Small intestine (tissue), 7 donors: Measurements from ENCODE around the gene PCGF1. TPM values are rescaled to one million over a fixed set of nuclear protein-coding genes. Genes with fewer than 3 reads are reported as not detected.
"Not testable (repeated sequence)": the region's sequence is repeated elsewhere in the genome, so short reads cannot be mapped to it uniquely, and the experiment has no call there.

Experiments used
- DNase-seq, 2 donors: peaks; one replicate each; pipeline versions ENCODE4 v3.0.0 to v3.0.0-alpha.2; 2013
- FAIRE-seq: peaks from 2 replicates; lab custom pipeline; 2012; peaks lifted over from hg19 to GRCh38; lab: Jason Lieb, UNC
- H3K27ac ChIP-seq, 3 donors: one replicate each; pipeline ENCODE4 v1.5.1; 2013; ENCODE audit warnings: low read length in 2 of 3, mild to moderate bottlenecking in 2 of 3, control low read depth in 1 of 3, inconsistent platforms in 1 of 3, low read depth in 1 of 3, moderate library complexity in 1 of 3
- H3K27me3 ChIP-seq, 3 donors: one replicate each; pipeline ENCODE4 v1.6.1; 2013; ENCODE audit warnings: low read length in 3 of 3, inconsistent platforms in 1 of 3; ENCODE audit not compliant: control insufficient read depth in 3 of 3, insufficient read depth in 3 of 3
- H3K36me3 ChIP-seq, 3 donors: one replicate each; pipeline ENCODE4 v1.6.1; 2013; ENCODE audit warnings: low read length in 3 of 3, inconsistent platforms in 1 of 3, low read depth in 1 of 3, mild to moderate bottlenecking in 1 of 3, moderate library complexity in 1 of 3; ENCODE audit not compliant: control insufficient read depth in 3 of 3, insufficient read depth in 2 of 3
- H3K4me1 ChIP-seq, 3 donors: one replicate each; pipeline ENCODE4 v1.6.1; 2013; ENCODE audit warnings: low read length in 2 of 3, inconsistent platforms in 1 of 3, low read depth in 1 of 3, mild to moderate bottlenecking in 1 of 3, moderate library complexity in 1 of 3; ENCODE audit not compliant: control insufficient read depth in 3 of 3, insufficient read depth in 2 of 3
- H3K4me3 ChIP-seq, 3 donors: one replicate each; pipeline ENCODE4 v1.5.1; 2013; ENCODE audit warnings: low read length in 3 of 3, control low read depth in 1 of 3, inconsistent platforms in 1 of 3, low read depth in 1 of 3, mild to moderate bottlenecking in 1 of 3, moderate library complexity in 1 of 3
- H3K9me3 ChIP-seq, 2 donors: one replicate each; pipeline ENCODE4 v1.6.1; 2013; ENCODE audit warnings: low read depth in 1 of 2, low read length in 1 of 2; ENCODE audit not compliant: control insufficient read depth in 2 of 2, insufficient read depth in 1 of 2
- WGBS, 3 donors: extraction: QIAGEN DNeasy Blood & Tissue Kit; methylation state at CpG; one replicate each; pipeline ENCODE4 v1.1.7; 2013; 5-methylcytosine and 5-hydroxymethylcytosine counted together
- polyA plus RNA-seq, 4 donors: library from polyadenylated mRNA; stranded (reverse) in 3 of 4; unstranded in 1 of 4; fragments of 200-250 nt in 3 of 4; fragments of 120-200 nt in 1 of 4; gene quantifications; one replicate each; pipeline versions ENCODE4 v1.2.1 to v1.2.3, GENCODE V29; 2013
- donor health status: healthy with polysubstance abuse.
- donor health status: control.
- donor health status: control.
- donor health status: Bipolar disorder and iron deficiency.
- donor health status: healthy.

Gene PCGF1
- polyA plus RNA-seq, 4 donors, result 13.2 to 23.5 (median 18.8) TPM

DNA sequence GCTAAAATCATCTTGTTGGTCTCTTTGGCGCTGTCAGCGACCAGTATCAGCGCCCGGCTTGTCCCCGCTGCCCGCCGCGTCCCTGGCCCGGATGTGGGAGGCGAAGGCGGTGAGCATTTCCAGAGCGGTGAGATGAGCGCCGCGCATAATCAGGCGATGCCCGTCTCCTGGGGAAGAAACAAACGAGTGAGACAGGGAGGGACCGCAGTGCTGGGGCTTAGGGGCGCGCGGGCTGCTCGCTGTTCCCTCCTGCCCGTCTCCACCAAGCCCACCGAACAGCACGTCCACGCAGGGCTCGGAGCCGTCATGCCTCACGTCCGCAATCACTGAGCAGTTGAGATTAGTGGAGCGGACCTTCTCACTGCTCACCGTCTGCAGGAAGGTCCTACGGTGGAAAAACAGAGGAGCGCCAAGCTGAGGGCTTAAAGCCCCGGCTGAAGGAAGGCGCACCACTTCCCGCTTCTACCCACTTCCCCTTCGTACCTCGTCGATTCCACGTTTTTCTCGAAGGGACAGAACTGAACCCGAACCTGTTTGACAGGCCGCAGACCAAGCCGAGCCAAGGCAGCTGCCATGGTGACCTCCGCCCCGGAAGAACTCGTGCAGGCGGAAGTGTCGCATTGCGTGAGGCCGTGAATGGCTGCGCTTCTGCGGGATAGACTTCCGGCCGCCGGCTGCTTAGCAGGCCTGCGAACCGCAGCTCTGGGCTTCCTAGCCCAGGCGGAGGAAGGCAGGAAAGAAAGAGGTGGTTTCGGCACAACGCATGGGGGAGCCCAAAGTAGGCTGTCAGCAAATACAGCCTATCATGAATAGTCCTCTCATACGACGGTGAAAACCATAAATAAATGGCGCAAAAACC, 35.2 kb downstream of the PCGF1 start, which contains the start of gene MRPL53:
Gene MRPL53, minus strand, starts transcription at position 595 of the 859 bp plus-strand sequence. Its CDS starts 20 bp downstream, at position 575.
- DNase-seq (peak; percentile 93 to 97), FAIRE-seq (no peak)
- H3K9me3 ChIP-seq, result no peaks in the 10 kb centered on the region
- peak within 1 kb of the TSS; percentile 52 to 73 (median 56) for H3K4me3 ChIP-seq
- H3K27ac ChIP-seq, result peak within 1 kb of the TSS; percentile 76 to 96 (median 91)
- WGBS, 3 donors, result 0 to 1% (median 0%) methylated on average over 65 to 66 of the region's 66 CpGs
- peaks cover 1 to 30% (median 2%) of the 10 kb centered on the region in 3 donors for H3K36me3 ChIP-seq
- H3K27me3 ChIP-seq, result no peaks in the 10 kb centered on the region
- H3K4me1 ChIP-seq, result peaks cover 0 to 17% (median 1%) of the 10 kb centered on the region in 3 donors

DNA sequence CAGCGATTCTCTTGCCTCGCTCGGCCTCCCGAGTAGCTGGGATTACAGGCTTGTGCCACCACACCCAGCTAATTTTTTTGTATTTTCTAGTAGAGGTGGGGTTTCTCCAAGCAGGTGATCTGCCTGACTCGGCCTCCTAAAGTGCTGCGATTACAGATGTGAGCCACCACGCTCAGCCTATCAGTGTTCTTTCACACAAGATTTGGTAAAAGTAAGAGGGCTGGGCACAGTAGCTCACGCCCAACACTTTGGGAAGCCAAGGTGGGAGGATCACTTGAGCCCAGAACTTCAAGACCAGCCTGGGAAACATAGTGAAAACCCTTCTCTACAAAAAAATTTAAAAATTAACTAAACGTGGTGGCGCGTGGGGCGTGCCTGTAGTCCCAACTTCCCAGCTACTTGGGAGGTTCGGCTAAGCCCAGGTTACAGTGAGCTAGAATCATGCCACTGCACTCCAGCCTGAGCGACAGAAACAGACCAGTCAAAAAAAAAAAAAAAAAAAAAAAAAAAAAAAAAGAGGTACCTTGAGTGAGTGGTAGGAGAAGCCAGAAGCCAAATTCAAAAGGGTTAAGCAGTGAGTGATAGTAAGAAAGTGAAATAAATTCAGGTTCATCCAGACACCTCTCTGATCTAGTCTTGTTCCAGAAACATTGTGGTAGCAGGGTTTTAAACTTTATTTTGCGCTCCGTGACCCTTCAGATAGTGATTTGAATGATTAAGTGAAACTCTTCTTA, 36.0 kb downstream of the PCGF1 start:
- DNase-seq (no peak), FAIRE-seq (no peak)
- Histone ChIP-seq H3K27me3 (no peaks in the 10 kb centered on the region), H3K27ac (peak overlapping the region; percentile 76 to 96 (median 91)), H3K4me3 (peak overlapping the region; percentile 52 to 73 (median 56)), H3K9me3 (no peaks in the 10 kb centered on the region), H3K4me1 (peaks cover 0 to 12% (median 1%) of the 10 kb centered on the region in 3 donors), H3K36me3 (peaks cover 0 to 27% (median 2%) of the 10 kb centered on the region in 3 donors)
- WGBS, 3 donors, result 21 to 55% (median 37%) methylated on average over 16 of the region's 16 CpGs

DNA sequence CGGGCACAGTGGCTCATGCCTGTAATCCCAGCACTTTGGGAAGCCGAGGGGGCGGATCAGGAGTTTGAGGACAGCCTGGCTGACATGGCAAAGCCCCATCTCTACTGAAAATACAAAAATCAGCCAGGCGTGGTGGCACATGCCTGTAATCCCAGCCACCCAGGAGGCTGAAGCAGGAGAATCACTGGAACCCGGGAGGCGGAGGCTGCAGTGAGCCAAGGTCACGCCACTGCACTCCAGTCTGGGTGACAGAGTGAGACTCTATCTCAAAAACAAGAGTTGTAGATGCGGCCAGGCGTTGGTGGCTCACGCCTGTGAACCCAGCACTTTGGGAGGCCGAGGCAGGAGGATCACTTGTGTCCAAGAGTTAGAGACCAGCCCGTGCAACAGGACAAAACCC, 36.8 kb downstream of the PCGF1 start:
- not testable (repeated sequence) for H3K9me3 ChIP-seq, DNase-seq, H3K4me3 ChIP-seq, FAIRE-seq, H3K27ac ChIP-seq, H3K27me3 ChIP-seq
- Histone ChIP-seq H3K36me3 (peaks cover 0 to 22% (median 2%) of the 10 kb centered on the region in 3 donors), H3K4me1 (peaks cover 0 to 11% (median 1%) of the 10 kb centered on the region in 3 donors)
- WGBS, 3 donors, result 89 to 92% (median 92%) methylated on average over 12 of the region's 12 CpGs

DNA sequence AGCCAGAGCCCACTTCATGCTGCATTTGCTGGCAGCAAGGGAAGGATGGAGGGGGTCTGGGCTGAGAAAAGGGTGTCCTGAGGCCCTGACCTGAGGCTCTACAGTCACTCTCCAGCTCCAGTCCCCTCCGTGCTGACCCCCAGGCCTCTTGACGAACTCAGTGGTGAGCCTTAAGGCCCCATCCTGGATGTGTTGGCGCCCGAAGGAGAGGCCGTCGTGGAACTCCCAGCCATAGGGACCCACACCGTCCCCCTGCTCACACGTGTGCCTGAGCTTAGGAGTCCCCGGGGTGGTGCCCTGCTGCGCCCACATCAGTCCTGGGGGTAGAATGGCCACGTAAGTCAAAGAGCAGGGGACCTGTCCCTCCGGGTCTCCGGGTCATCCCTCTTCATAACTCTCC, 43.1 kb downstream of the PCGF1 start:
- Histone ChIP-seq H3K4me1 (peaks cover 0 to 22% (median 4%) of the 10 kb centered on the region in 3 donors), H3K4me3 (peak overlapping the region; percentile 76 to 98 (median 95)), H3K27ac (peak overlapping the region; percentile 84 to 95 (median 85)), H3K36me3 (peaks cover 3 to 34% (median 7%) of the 10 kb centered on the region in 3 donors), H3K27me3 (no peaks in the 10 kb centered on the region), H3K9me3 (no peaks in the 10 kb centered on the region)
- peak in 1 of 2 donors; percentile 48 for DNase-seq
- FAIRE-seq, result no peak
- WGBS, 3 donors, result 1 to 6% (median 3%) methylated on average over 13 of the region's 13 CpGs

DNA sequence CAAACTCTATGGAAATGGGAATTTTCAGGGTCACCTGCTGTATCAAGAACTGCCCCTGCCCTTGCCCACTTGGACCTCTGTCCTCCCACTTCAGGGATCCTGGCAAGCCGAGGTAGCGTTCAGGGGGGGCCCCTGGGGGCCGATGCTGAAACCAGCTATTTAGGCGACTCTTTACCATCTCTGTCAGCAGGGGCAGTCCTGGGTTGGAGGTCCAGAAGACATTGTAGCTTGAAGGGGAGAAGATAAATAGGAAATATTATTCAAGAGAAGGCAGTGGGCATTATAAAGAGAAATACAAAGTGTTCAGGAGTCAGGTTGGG, 44.7 kb downstream of the PCGF1 start:
- H3K4me1 ChIP-seq, result peaks cover 0 to 28% (median 4%) of the 10 kb centered on the region in 3 donors
- 33 to 71% (median 70%) methylated on average over 4 of the region's 4 CpGs for whole genome bisulfite sequencing, 3 donors
- no peaks in the 10 kb centered on the region for H3K27me3 ChIP-seq
- H3K4me3 ChIP-seq, result peak overlapping the region in 1 of 3 donors; percentile 0
- FAIRE-seq (no peak), DNase-seq (no peak)
- peaks cover 3 to 34% (median 7%) of the 10 kb centered on the region in 3 donors for H3K36me3 ChIP-seq
- H3K27ac ChIP-seq, result peak overlapping the region; percentile 53 to 93 (median 71)
- H3K9me3 ChIP-seq, result no peaks in the 10 kb centered on the region

DNA sequence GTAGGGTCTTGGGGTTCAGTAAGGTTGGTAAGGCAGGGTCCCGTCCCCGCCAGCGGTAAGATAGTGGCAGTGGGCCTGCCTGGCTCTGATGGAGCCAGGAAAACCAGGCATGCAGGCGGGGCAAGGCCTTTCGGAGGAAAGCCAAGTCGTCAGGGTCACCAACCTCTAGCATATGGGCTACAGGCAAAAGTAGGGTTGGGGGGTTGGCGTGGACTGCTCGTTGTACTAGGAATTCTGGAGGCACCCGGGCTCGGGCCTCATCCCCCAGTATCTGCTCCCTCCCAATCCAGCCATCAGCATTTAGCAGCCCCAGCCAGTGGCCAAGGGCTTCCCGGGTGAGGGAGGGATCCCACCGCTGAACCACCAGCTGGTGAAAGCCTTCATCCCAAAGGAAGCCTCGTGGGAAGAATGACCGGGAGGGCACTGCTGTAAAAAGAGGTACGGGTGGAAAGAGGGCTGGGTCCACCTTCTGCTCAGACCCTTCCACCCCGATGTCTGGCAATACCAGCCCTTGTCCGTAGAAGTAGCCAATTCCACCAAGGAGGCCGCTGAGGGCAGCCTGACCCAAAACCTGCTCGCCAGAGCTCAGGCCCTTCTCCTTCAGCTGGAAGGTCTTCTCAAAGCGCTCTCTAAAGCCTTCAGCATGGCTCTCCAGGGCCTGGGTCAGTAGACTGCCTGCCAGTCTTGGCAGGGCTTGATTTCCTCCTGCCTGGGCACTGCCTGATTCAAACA, 45.3 kb downstream of the PCGF1 start:
- Histone ChIP-seq H3K27me3 (no peaks in the 10 kb centered on the region), H3K36me3 (peaks cover 3 to 34% (median 7%) of the 10 kb centered on the region in 3 donors), H3K27ac (peak overlapping the region in 1 of 3 donors; percentile 71), H3K9me3 (no peaks in the 10 kb centered on the region), H3K4me3 (no peak overlapping the region), H3K4me1 (peaks cover 0 to 28% (median 4%) of the 10 kb centered on the region in 3 donors)
- FAIRE-seq (no peak), DNase-seq (no peak)
- 85 to 88% (median 86%) methylated on average over 19 to 20 of the region's 20 CpGs for WGBS, 3 donors

DNA sequence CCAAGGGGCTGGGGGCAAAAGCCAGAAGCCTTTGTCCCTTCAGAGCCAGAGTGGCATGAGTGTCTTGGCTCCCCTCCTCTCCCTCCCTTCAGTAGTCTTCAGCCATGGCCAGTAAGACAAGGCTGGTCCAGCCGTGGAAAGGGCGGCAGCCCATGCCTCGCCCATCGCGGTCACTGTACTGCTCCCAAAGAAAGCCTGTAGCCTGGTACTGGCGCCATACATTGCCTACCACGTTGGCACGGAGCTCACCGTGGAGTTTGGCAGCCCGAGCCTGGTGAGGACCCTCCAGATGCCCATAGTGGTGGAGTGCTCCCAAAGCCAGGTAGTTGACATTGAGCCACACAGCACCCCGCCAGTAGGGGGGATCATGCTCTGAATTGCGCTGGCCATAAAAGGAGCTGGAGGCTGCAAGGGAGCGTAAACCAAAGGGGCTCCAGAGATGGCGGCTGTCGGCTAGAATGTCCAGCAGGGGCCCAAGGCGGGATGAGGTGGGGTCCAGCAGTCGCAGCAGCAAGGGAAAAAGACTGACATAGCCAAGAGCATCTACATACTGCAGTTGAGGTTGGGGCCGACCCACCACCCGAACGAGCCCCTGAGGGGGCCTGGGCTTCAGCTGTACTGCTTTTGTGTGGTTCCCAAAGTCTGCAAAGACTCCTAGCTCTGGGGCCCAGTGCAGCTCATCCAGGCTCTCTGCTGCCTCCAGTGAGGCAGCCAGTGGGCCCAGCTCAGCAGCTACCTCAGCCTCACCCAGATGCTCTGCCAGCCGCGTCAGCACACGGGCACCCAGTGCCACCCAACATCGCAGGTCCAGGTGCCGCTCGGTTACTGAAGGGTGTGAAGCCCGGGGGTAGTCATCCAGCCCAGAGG, 46.1 kb downstream of the PCGF1 start:
- Histone ChIP-seq H3K27ac (no peak overlapping the region), H3K4me1 (peaks cover 0 to 36% (median 4%) of the 10 kb centered on the region in 3 donors), H3K27me3 (no peaks in the 10 kb centered on the region), H3K9me3 (no peaks in the 10 kb centered on the region), H3K36me3 (peaks cover 3 to 34% (median 7%) of the 10 kb centered on the region in 3 donors), H3K4me3 (no peak overlapping the region)
- WGBS, 3 donors, result 85 to 89% (median 88%) methylated on average over 27 of the region's 27 CpGs
- DNase-seq (peak in 1 of 2 donors; percentile 24), FAIRE-seq (no peak)
